GM23248 (cell line): ENCODE data around the gene NT5DC1. TPM values are rescaled to one million over a fixed set of nuclear protein-coding genes. Genes with fewer than 3 reads are reported as not detected.

ENCODE experiments used
- DNase-seq: peaks from one replicate; pipeline ENCODE4 v3.0.0-alpha.2; 2015
- H2AFZ ChIP-seq: fragments of 200-600 bp; sonication (generic); 2 replicates; pipeline ENCODE4 v1.6.1; 2016; ENCODE audit warnings: antibody characterized with exemption
- H3F3A ChIP-seq: fragments of 200-600 bp; sonication (generic); 2 replicates; pipeline ENCODE4 v1.6.1; 2016; ENCODE audit warnings: mild to moderate bottlenecking, antibody characterized with exemption, mixed run types; ENCODE audit not compliant: insufficient read depth
- H3K27ac ChIP-seq: fragments of 200-600 bp; sonication (generic); 2 replicates; pipeline ENCODE4 v1.5.1; 2016; ENCODE audit warnings: mild to moderate bottlenecking
- H3K27me3 ChIP-seq: fragments of 200-600 bp; sonication (generic); replicated peaks from 2 replicates; pipeline ENCODE4 v1.6.1; 2016; ENCODE audit warnings: mild to moderate bottlenecking; ENCODE audit not compliant: insufficient read depth
- H3K36me3 ChIP-seq: fragments of 200-600 bp; sonication (generic); 2 replicates; pipeline ENCODE4 v1.6.1; 2016; ENCODE audit warnings: low read depth, mild to moderate bottlenecking
- H3K4me1 ChIP-seq: fragments of 200-600 bp; sonication (generic); 2 replicates; pipeline ENCODE4 v1.6.1; 2016; ENCODE audit warnings: mild to moderate bottlenecking; ENCODE audit not compliant: insufficient read depth
- H3K4me2 ChIP-seq: fragments of 200-600 bp; sonication (generic); one replicate; pipeline ENCODE4 v1.6.1; 2016; ENCODE audit warnings: mild to moderate bottlenecking; ENCODE audit not compliant: unreplicated experiment
- H3K4me3 ChIP-seq: fragments of 200-600 bp; sonication (generic); 2 replicates; pipeline ENCODE4 v1.5.1; 2016; ENCODE audit warnings: mild to moderate bottlenecking
- H3K79me2 ChIP-seq: fragments of 200-600 bp; sonication (generic); 2 replicates; pipeline ENCODE4 v1.6.1; 2016; ENCODE audit warnings: mild to moderate bottlenecking; ENCODE audit not compliant: insufficient read depth
- H3K9ac ChIP-seq: fragments of 200-600 bp; sonication (generic); 2 replicates; pipeline ENCODE4 v1.6.1; 2016; ENCODE audit warnings: mild to moderate bottlenecking
- H3K9me2 ChIP-seq: fragments of 200-600 bp; sonication (generic); 2 replicates; pipeline ENCODE4 v1.6.1; 2016; ENCODE audit warnings: mixed run types, mild to moderate bottlenecking, moderate library complexity; ENCODE audit not compliant: insufficient read depth
- H3K9me3 ChIP-seq: fragments of 200-600 bp; sonication (generic); one replicate; pipeline ENCODE4 v1.6.1; 2017; ENCODE audit warnings: low read depth
- H4K20me1 ChIP-seq: fragments of 200-600 bp; sonication (generic); 2 replicates; pipeline ENCODE4 v1.6.0; 2016; ENCODE audit not compliant: insufficient read depth
- EZH2 ChIP-seq: fragments of 200-600 bp; sonication (generic); IDR thresholded peaks from 2 replicates; pipeline ENCODE4 v1.6.1; 2018; ENCODE audit warnings: antibody characterized with exemption, mild to moderate bottlenecking; ENCODE audit not compliant: insufficient read depth, poor library complexity, severe bottlenecking
- EZH2phosphoT487 ChIP-seq: fragments of 200-600 bp; sonication (generic); IDR thresholded peaks from 2 replicates; pipeline ENCODE4 v1.6.1; 2018; ENCODE audit warnings: antibody characterized with exemption, moderate library complexity, mild to moderate bottlenecking, low read depth; ENCODE audit not compliant: insufficient read depth
- WGBS, 2 experiments: methylation state at CpG; one replicate each; pipeline ENCODE4 v1.1.6; 2015 to 2017; ENCODE audit warnings: low lambda C conversion rate in 2 of 2, low coverage in 1 of 2; ENCODE audit errors: missing lambda C conversion rate in 2 of 2; 5-methylcytosine and 5-hydroxymethylcytosine counted together
- in situ Hi-C: fragments of 300-500 bp; cut with MboI; formaldehyde crosslinking; loops from 2 replicates; pipeline ENCODE4 v1.15.0; 2020
- polyA plus RNA-seq: library from polyadenylated mRNA; unstranded; fragments of >200 nt; fragmentation: Nextera tagmentation; extraction: Ambion mirVana; gene quantifications from 2 replicates; pipeline ENCODE4 v1.2.1, GENCODE V29; 2016
- total RNA-seq: library from RNA; depleted of rRNA; stranded (reverse); fragments of >200 nt; shearing (Covaris generic); gene quantifications from 2 replicates; pipeline ENCODE4 v1.2.3, GENCODE V29; 2014

NT5DC1 gene
- total and polyA plus RNA-seq, 2 experiments from 2014 or later: 3.4 to 15.4 TPM

- 67 to 70% methylated on average over 2 of the region's 2 CpGs for WGBS, 2 experiments
- Histone ChIP-seq H3K27me3 (no peaks in the 10 kb centered on the region), H3K9ac (no peak overlapping the region), H2AFZ (no peak overlapping the region), H3K4me2 (no peak overlapping the region), H3K9me3 (no peaks in the 10 kb centered on the region), H3K27ac (no peak overlapping the region), H3K4me1 (no peaks in the 10 kb centered on the region), H3F3A (no peaks in the 10 kb centered on the region), H3K4me3 (no peak overlapping the region), H3K9me2 (0 out of 2 replicates have a peak, but pooled peaks cover 4% of the 10 kb centered on the region), H3K36me3 (no peaks in the 10 kb centered on the region), H4K20me1 (no peaks in the 10 kb centered on the region), H3K79me2 (no peaks in the 10 kb centered on the region)
- in situ Hi-C loops: no loop called here
- TF ChIP-seq EZH2phosphoT487 (no peak), EZH2 (no peak)
- DNase-seq: no peak
Measured at GRCh38 chr6:116066789-116067188, 33.9 kb upstream of the NT5DC1 start.

- no peaks in the 10 kb centered on the region for H4K20me1 ChIP-seq
- peaks cover 8% of the 10 kb centered on the region; the same call in 1 of the 2 replicates for H3K4me1 ChIP-seq
- no peak overlapping the region for H3K4me3 ChIP-seq
- no peaks in the 10 kb centered on the region for H3K79me2 ChIP-seq
- no peak overlapping the region for H3K4me2 ChIP-seq
- 0 out of 2 replicates have a peak, but pooled peaks cover 4% of the 10 kb centered on the region for H3K9me2 ChIP-seq
- H2AFZ ChIP-seq: no peak overlapping the region
- DNase-seq: no peak
- TF ChIP-seq EZH2: no peak
- TF ChIP-seq EZH2phosphoT487: no peak
- H3K27ac ChIP-seq: no peak overlapping the region
- H3K9ac ChIP-seq: no peak overlapping the region
- WGBS, 2 experiments: 85 to 100% methylated on average over 1 of the region's 1 CpG
- no peaks in the 10 kb centered on the region for H3K36me3 ChIP-seq
- no peaks in the 10 kb centered on the region for H3K9me3 ChIP-seq
- in situ Hi-C loops: no loop called here
- H3K27me3 ChIP-seq: no peaks in the 10 kb centered on the region
- no peaks in the 10 kb centered on the region for H3F3A ChIP-seq
Measured at GRCh38 chr6:116070101-116070500, 30.6 kb upstream of the NT5DC1 start.

GRCh38 chr6:116070616-116071389, 29.9 kb upstream of the NT5DC1 start:
- Histone ChIP-seq H3K9me2 (0 out of 2 replicates have a peak, but pooled peaks cover 4% of the 10 kb centered on the region), H3K4me3 (no peak overlapping the region), H3K27me3 (no peaks in the 10 kb centered on the region), H3K9ac (no peak overlapping the region), H4K20me1 (no peaks in the 10 kb centered on the region), H2AFZ (no peak overlapping the region), H3K27ac (no peak overlapping the region), H3K36me3 (no peaks in the 10 kb centered on the region), H3F3A (no peaks in the 10 kb centered on the region), H3K79me2 (no peaks in the 10 kb centered on the region), H3K4me2 (no peak overlapping the region), H3K4me1 (peaks cover 8% of the 10 kb centered on the region; the same call in 1 of the 2 replicates), H3K9me3 (no peaks in the 10 kb centered on the region)
- WGBS, 2 experiments: 49 to 50% methylated on average over 2 of the region's 2 CpGs
- DNase-seq: no peak
- no peak for TF ChIP-seq EZH2
- no peak for TF ChIP-seq EZH2phosphoT487
- in situ Hi-C loops: no loop called here

GRCh38 chr6:116072368-116072767, 28.3 kb upstream of the NT5DC1 start:
- no peak overlapping the region for H2AFZ ChIP-seq
- no peaks in the 10 kb centered on the region for H3K9me3 ChIP-seq
- no peaks in the 10 kb centered on the region for H4K20me1 ChIP-seq
- H3K27me3 ChIP-seq: no peaks in the 10 kb centered on the region
- no peaks in the 10 kb centered on the region for H3K36me3 ChIP-seq
- no peaks in the 10 kb centered on the region for H3F3A ChIP-seq
- no peak overlapping the region for H3K4me2 ChIP-seq
- no peak overlapping the region for H3K4me3 ChIP-seq
- H3K9ac ChIP-seq: no peak overlapping the region
- no peaks in the 10 kb centered on the region for H3K79me2 ChIP-seq
- WGBS, 2 experiments: 19 to 32% methylated on average over 1 of the region's 1 CpG
- H3K9me2 ChIP-seq: 0 out of 2 replicates have a peak, but pooled peaks cover 4% of the 10 kb centered on the region
- in situ Hi-C loops: no loop called here
- no peak for DNase-seq
- no peak for TF ChIP-seq EZH2
- TF ChIP-seq EZH2phosphoT487: no peak
- peaks cover 8% of the 10 kb centered on the region; the same call in 1 of the 2 replicates for H3K4me1 ChIP-seq
- H3K27ac ChIP-seq: no peak overlapping the region
